Small intestine (tissue), 7 donors: ENCODE measurements around the gene SIRT4. TPM values are rescaled to one million over a fixed set of nuclear protein-coding genes. Genes with fewer than 3 reads are reported as not detected.
"Not testable (repeated sequence)": the region's sequence is repeated elsewhere in the genome, so short reads cannot be mapped to it uniquely, and the experiment has no call there.

Source experiments
- DNase-seq, 2 donors: peaks; one replicate each; pipeline versions ENCODE4 v3.0.0 to v3.0.0-alpha.2; 2013
- FAIRE-seq: peaks from 2 replicates; lab custom pipeline; 2012; peaks lifted over from hg19 to GRCh38; lab: Jason Lieb, UNC
- H3K27ac ChIP-seq, 3 donors: one replicate each; pipeline ENCODE4 v1.5.1; 2013; ENCODE audit warnings: low read length in 2 of 3, mild to moderate bottlenecking in 2 of 3, control low read depth in 1 of 3, inconsistent platforms in 1 of 3, low read depth in 1 of 3, moderate library complexity in 1 of 3
- H3K27me3 ChIP-seq, 3 donors: one replicate each; pipeline ENCODE4 v1.6.1; 2013; ENCODE audit warnings: low read length in 3 of 3, inconsistent platforms in 1 of 3; ENCODE audit not compliant: control insufficient read depth in 3 of 3, insufficient read depth in 3 of 3
- H3K36me3 ChIP-seq, 3 donors: one replicate each; pipeline ENCODE4 v1.6.1; 2013; ENCODE audit warnings: low read length in 3 of 3, inconsistent platforms in 1 of 3, low read depth in 1 of 3, mild to moderate bottlenecking in 1 of 3, moderate library complexity in 1 of 3; ENCODE audit not compliant: control insufficient read depth in 3 of 3, insufficient read depth in 2 of 3
- H3K4me1 ChIP-seq, 3 donors: one replicate each; pipeline ENCODE4 v1.6.1; 2013; ENCODE audit warnings: low read length in 2 of 3, inconsistent platforms in 1 of 3, low read depth in 1 of 3, mild to moderate bottlenecking in 1 of 3, moderate library complexity in 1 of 3; ENCODE audit not compliant: control insufficient read depth in 3 of 3, insufficient read depth in 2 of 3
- H3K4me3 ChIP-seq, 3 donors: one replicate each; pipeline ENCODE4 v1.5.1; 2013; ENCODE audit warnings: low read length in 3 of 3, control low read depth in 1 of 3, inconsistent platforms in 1 of 3, low read depth in 1 of 3, mild to moderate bottlenecking in 1 of 3, moderate library complexity in 1 of 3
- H3K9me3 ChIP-seq, 2 donors: one replicate each; pipeline ENCODE4 v1.6.1; 2013; ENCODE audit warnings: low read depth in 1 of 2, low read length in 1 of 2; ENCODE audit not compliant: control insufficient read depth in 2 of 2, insufficient read depth in 1 of 2
- WGBS, 3 donors: extraction: QIAGEN DNeasy Blood & Tissue Kit; methylation state at CpG; one replicate each; pipeline ENCODE4 v1.1.7; 2013; 5-methylcytosine and 5-hydroxymethylcytosine counted together
- polyA plus RNA-seq, 4 donors: library from polyadenylated mRNA; stranded (reverse) in 3 of 4; unstranded in 1 of 4; fragments of 200-250 nt in 3 of 4; fragments of 120-200 nt in 1 of 4; gene quantifications; one replicate each; pipeline versions ENCODE4 v1.2.1 to v1.2.3, GENCODE V29; 2013
- donor health status: healthy with polysubstance abuse.
- donor health status: control.
- donor health status: control.
- donor health status: Bipolar disorder and iron deficiency.
- donor health status: healthy.

The SIRT4 gene
- polyA plus RNA-seq, 4 donors = 1.4 to 8.1 (median 2.5) TPM

DNA sequence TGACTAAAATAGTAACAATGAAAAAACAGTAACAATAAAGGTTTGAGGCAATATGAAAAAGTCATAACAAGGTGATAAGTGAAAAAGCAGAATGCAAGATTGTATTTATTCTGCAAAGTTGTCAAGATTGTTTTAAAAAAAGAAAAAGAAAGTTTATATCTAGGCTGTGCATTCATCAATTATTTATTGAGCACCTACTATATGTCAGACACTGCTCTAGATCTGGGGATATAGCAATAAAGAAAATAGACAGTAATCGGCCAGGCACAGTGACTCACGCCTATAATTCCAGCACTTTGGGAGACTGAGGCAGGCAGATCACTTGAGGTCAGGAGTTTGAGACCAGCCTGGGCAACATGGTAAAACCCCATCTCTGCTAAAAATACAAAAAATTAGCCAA lies 21.7 kb downstream of the SIRT4 start:
- 81 to 96% (median 89%) methylated on average over 2 of the region's 2 CpGs for WGBS, 3 donors
- Histone ChIP-seq H3K4me3 (no peak overlapping the region), H3K36me3 (no peaks in the 10 kb centered on the region), H3K4me1 (peaks cover 0 to 42% (median 4%) of the 10 kb centered on the region in 3 donors), H3K9me3 (no peaks in the 10 kb centered on the region), H3K27me3 (no peaks in the 10 kb centered on the region), H3K27ac (no peak overlapping the region)
- DNase-seq (no peak), FAIRE-seq (no peak)

DNA sequence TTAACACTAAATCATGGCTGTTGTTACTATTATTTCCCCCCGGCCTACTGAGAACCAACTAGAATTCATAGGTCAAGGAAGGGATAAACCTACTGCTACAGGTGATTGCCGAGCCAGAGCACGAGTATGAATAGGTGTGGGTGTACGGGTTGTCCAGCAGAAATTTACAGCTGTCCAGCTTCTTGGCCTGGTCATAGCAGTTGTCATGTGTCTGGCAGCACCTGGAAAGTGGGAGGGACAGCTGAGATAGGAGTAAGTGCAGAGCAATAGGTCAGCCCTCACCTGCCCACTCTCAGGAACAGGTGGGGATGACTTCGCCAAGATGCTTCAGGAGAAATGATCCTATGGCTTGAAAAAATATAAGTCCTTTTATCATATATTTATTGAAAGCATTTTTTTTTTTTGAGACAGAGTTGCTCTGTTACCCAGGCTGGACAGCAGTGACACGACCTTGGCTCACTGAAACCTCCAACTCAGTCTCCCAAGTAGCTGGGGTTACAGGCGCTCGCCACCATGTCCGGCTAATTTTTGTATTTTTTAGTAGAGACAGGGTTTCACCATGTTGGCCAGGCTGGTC lies 22.8 kb downstream of the SIRT4 start:
- DNase-seq = peak in 1 of 2 donors; percentile 12
- WGBS, 3 donors = 55 to 69% (median 58%) methylated on average over 9 of the region's 9 CpGs
- Histone ChIP-seq H3K9me3 (no peaks in the 10 kb centered on the region), H3K27ac (no peak overlapping the region), H3K4me1 (peaks cover 0 to 40% (median 4%) of the 10 kb centered on the region in 3 donors), H3K36me3 (no peaks in the 10 kb centered on the region), H3K4me3 (no peak overlapping the region), H3K27me3 (no peaks in the 10 kb centered on the region)
- no peak for FAIRE-seq

DNA sequence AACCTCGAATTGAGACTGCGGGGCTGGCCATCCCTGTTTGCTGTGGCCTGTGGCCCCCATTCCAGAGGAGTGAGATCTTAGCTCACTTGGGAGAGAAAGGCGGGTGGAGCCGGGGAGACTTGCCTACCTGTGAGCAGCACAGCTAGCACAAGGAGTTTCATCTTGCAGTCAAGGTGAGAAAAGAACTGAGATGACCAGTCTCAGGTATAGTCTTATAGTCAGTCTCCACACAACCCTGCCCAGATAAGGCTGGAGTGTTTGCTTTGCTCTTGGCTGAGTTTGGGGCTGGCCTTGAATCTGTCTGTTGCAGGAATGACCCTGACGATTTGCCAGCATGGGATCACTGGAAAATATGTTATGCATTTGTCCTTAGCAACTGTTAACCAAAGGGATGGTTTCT lies 25.5 kb downstream of the SIRT4 start, which contains the start of gene PLA2G1B:
Gene PLA2G1B, minus strand, starts transcription at position 187 of the 400 bp plus-strand sequence. Its CDS starts 26 bp downstream, at position 161.
- 65 to 75% (median 65%) methylated on average over 5 of the region's 5 CpGs for WGBS, 3 donors
- no peak within 1 kb of the TSS for H3K4me3 ChIP-seq
- DNase-seq (no peak), FAIRE-seq (no peak)
- no peaks in the 10 kb centered on the region for H3K36me3 ChIP-seq
- H3K27ac ChIP-seq = no peak within 1 kb of the TSS
- no peaks in the 10 kb centered on the region for H3K27me3 ChIP-seq
- H3K4me1 ChIP-seq = peaks cover 0 to 27% (median 5%) of the 10 kb centered on the region in 3 donors
- H3K9me3 ChIP-seq = no peaks in the 10 kb centered on the region

- Histone ChIP-seq H3K9me3 (no peaks in the 10 kb centered on the region), H3K36me3 (no peaks in the 10 kb centered on the region), H3K4me3 (no peak overlapping the region), H3K4me1 (peaks cover 0 to 25% (median 6%) of the 10 kb centered on the region in 3 donors), H3K27me3 (no peaks in the 10 kb centered on the region), H3K27ac (no peak overlapping the region)
- FAIRE-seq (no peak), DNase-seq (no peak)
- 72 to 80% (median 79%) methylated on average over 4 of the region's 4 CpGs for WGBS, 3 donors
Measured at GRCh38 chr12:120328228-120328627, 26.1 kb downstream of the SIRT4 start.

- no peaks in the 10 kb centered on the region for H3K27me3 ChIP-seq
- WGBS, 3 donors = 64 to 71% (median 69%) methylated on average over 3 of the region's 3 CpGs
- H3K36me3 ChIP-seq = no peaks in the 10 kb centered on the region
- H3K27ac ChIP-seq = no peak overlapping the region
- H3K4me3 ChIP-seq = no peak overlapping the region
- H3K9me3 ChIP-seq = peaks cover 0 to 9% of the 10 kb centered on the region in 2 donors
- no peak for FAIRE-seq
- no peak for DNase-seq
- H3K4me1 ChIP-seq = peaks cover 0 to 14% (median 6%) of the 10 kb centered on the region in 3 donors
Measured at GRCh38 chr12:120331390-120331789, 29.3 kb downstream of the SIRT4 start.

DNA sequence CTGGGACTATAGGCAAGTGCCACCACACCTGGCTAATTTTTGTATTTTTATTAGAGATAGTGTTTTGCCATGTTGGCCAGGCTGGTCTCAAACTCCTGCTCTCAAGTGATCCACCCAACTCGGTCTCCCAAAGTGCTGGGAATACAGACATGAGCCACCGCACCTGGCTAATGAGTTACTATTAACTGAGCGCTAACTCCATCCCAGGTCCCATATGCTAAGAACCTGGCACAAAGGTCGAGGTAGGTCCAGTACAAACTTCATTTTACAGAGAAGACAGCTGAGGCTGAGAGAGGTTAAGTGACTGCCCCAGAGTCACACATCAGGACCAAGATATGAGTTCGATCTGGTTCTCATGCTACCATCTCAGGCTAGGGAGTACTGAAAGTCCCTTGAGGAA lies 29.9 kb downstream of the SIRT4 start:
- DNase-seq = peak; percentile 35 to 87
- H3K27ac ChIP-seq = no peak overlapping the region
- H3K9me3 ChIP-seq = peaks cover 0 to 16% of the 10 kb centered on the region in 2 donors
- H3K27me3 ChIP-seq = no peaks in the 10 kb centered on the region
- WGBS, 3 donors = 14 to 68% (median 38%) methylated on average over 5 of the region's 5 CpGs
- H3K4me1 ChIP-seq = peaks cover 0 to 14% (median 6%) of the 10 kb centered on the region in 3 donors
- FAIRE-seq = no peak
- no peaks in the 10 kb centered on the region for H3K36me3 ChIP-seq
- H3K4me3 ChIP-seq = no peak overlapping the region

GRCh38 chr12:120332523-120332922 lies 30.4 kb downstream of the SIRT4 start:
- peaks cover 0 to 21% of the 10 kb centered on the region in 2 donors for H3K9me3 ChIP-seq
- H3K27ac ChIP-seq = no peak overlapping the region
- no peaks in the 10 kb centered on the region for H3K36me3 ChIP-seq
- peaks cover 0 to 14% (median 6%) of the 10 kb centered on the region in 3 donors for H3K4me1 ChIP-seq
- no peak overlapping the region for H3K4me3 ChIP-seq
- peak; percentile 11 to 15 for DNase-seq
- H3K27me3 ChIP-seq = no peaks in the 10 kb centered on the region
- no peak for FAIRE-seq
- WGBS, 3 donors = 42 to 73% (median 48%) methylated on average over 6 to 7 of the region's 7 CpGs

DNA sequence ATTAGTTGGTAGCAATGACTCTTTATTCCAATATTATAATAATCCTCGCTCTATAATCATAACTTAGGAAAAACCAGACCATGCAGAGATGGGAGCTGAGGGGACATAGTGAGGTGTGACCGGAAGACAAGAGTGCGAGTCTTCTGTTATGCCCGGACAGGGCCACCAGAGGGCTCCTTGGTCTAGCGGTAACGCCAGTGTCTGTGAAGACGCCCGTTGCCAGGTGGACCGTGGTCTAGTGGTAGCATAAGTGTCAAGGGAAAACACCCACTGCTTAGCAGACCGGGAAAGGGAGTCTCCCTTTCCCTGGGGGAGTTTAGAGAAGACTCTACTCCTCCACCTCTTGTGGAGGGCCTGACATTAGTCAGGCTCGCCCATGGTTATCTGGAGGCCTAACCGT lies 33.3 kb downstream of the SIRT4 start:
- 19 to 26% (median 22%) methylated on average over 12 of the region's 12 CpGs for WGBS, 3 donors
- not testable (repeated sequence) for H3K36me3 ChIP-seq, H3K4me3 ChIP-seq, FAIRE-seq, H3K27ac ChIP-seq, H3K27me3 ChIP-seq
- peak; percentile 57 to 66 for DNase-seq
- peaks cover 0 to 11% (median 6%) of the 10 kb centered on the region in 3 donors for H3K4me1 ChIP-seq
- H3K9me3 ChIP-seq = peaks cover 0 to 29% of the 10 kb centered on the region in 2 donors
